Urinary bladder (tissue), 4 donors: ENCODE data around the gene TBX3. TPM values are rescaled to one million over a fixed set of nuclear protein-coding genes. Genes with fewer than 3 reads are reported as not detected.

Experiments used
- DNase-seq: peaks from one replicate; pipeline ENCODE4 v3.0.0-alpha.2; 2015; ENCODE audit errors: extremely low spot score
- H3K27ac ChIP-seq: one replicate; pipeline ENCODE4 v1.5.1; 2013; ENCODE audit warnings: low read depth, mild to moderate bottlenecking, moderate library complexity
- H3K36me3 ChIP-seq: one replicate; pipeline ENCODE4 v1.6.1; 2013; ENCODE audit warnings: mild to moderate bottlenecking, moderate library complexity; ENCODE audit not compliant: insufficient read depth
- H3K4me1 ChIP-seq: one replicate; pipeline ENCODE4 v1.6.1; 2013; ENCODE audit warnings: mild to moderate bottlenecking, moderate library complexity; ENCODE audit not compliant: insufficient read depth
- H3K4me3 ChIP-seq: one replicate; pipeline ENCODE4 v1.5.1; 2013; ENCODE audit warnings: low read depth, low read length
- WGBS: extraction: QIAGEN DNeasy Blood & Tissue Kit; methylation state at CpG from one replicate; pipeline ENCODE4 v1.1.7; 2013; 5-methylcytosine and 5-hydroxymethylcytosine counted together
- polyA plus RNA-seq: library from polyadenylated mRNA; stranded (reverse); fragments of 200-250 nt; gene quantifications from one replicate; pipeline ENCODE4 v1.2.3, GENCODE V29; 2013
- total RNA-seq: library from RNA; depleted of rRNA; stranded (reverse); fragments of >200 nt; gene quantifications from one replicate; pipeline ENCODE4 v1.2.3, GENCODE V29; 2014
- donor health status: healthy with polysubstance abuse.
- donor health status: healthy.

TBX3 gene
- total and polyA plus RNA-seq, 2 donors = 53.8 to 123 TPM

- 39% methylated on average over 10 of the region's 10 CpGs for WGBS
- Histone ChIP-seq H3K4me1 (no peaks in the 10 kb centered on the region), H3K4me3 (peak overlapping the region; percentile 45), H3K27ac (peak overlapping the region; percentile 92), H3K36me3 (peaks cover 4% of the 10 kb centered on the region)
- no peak for DNase-seq
These were observed 10.7 kb downstream of the TBX3 start for GRCh38 chr12:114673169-114673833.

- H3K27ac ChIP-seq = peak overlapping the region; percentile 94
- peaks cover 4% of the 10 kb centered on the region for H3K36me3 ChIP-seq
These were observed 11.2 kb downstream of the TBX3 start for GRCh38 chr12:114672817-114673168.

GRCh38 chr12:114671443-114672411 lies 12.2 kb downstream of the TBX3 start:
- Histone ChIP-seq H3K4me1 (no peaks in the 10 kb centered on the region), H3K27ac (peak overlapping the region; percentile 94), H3K4me3 (peak overlapping the region; percentile 45), H3K36me3 (peaks cover 4% of the 10 kb centered on the region)
- 38% methylated on average over 61 of the region's 61 CpGs for WGBS
- DNase-seq = no peak

More at GRCh38 chr12:114672817-114673168, 11.2 kb downstream of the TBX3 start:
- 38% methylated on average over 4 of the region's 4 CpGs for WGBS
- Histone ChIP-seq H3K4me1 (no peaks in the 10 kb centered on the region), H3K4me3 (peak overlapping the region; percentile 45)
- no peak for DNase-seq

GRCh38 chr12:114671066-114671442 lies 12.9 kb downstream of the TBX3 start:
- H3K4me1 ChIP-seq = no peaks in the 10 kb centered on the region
- DNase-seq = peak; percentile 28
- peak overlapping the region; percentile 94 for H3K27ac ChIP-seq
- peak overlapping the region; percentile 45 for H3K4me3 ChIP-seq
- peaks cover 4% of the 10 kb centered on the region for H3K36me3 ChIP-seq
- WGBS = 36% methylated on average over 4 of the region's 4 CpGs

GRCh38 chr12:114670291-114670980 lies 13.5 kb downstream of the TBX3 start:
- WGBS = 50% methylated on average over 3 of the region's 3 CpGs

GRCh38 chr12:114669401-114670290 lies 14.3 kb downstream of the TBX3 start:
- H3K4me1 ChIP-seq = no peaks in the 10 kb centered on the region
- 45% methylated on average over 33 of the region's 33 CpGs for WGBS
- H3K27ac ChIP-seq = peak overlapping the region; percentile 93
- H3K36me3 ChIP-seq = peaks cover 4% of the 10 kb centered on the region
- peak; percentile 54 for DNase-seq
- H3K4me3 ChIP-seq = peak overlapping the region; percentile 44

More at GRCh38 chr12:114670291-114670980, 13.5 kb downstream of the TBX3 start:
- H3K4me1 ChIP-seq = no peaks in the 10 kb centered on the region
- H3K4me3 ChIP-seq = peak overlapping the region; percentile 10
- peak overlapping the region; percentile 4 for H3K27ac ChIP-seq
- peaks cover 4% of the 10 kb centered on the region for H3K36me3 ChIP-seq
- DNase-seq = peak; percentile 33

GRCh38 chr12:114668886-114669288 lies 15.1 kb downstream of the TBX3 start:
- peak; percentile 11 for DNase-seq
- H3K27ac ChIP-seq = peak overlapping the region; percentile 93
- WGBS = 13% methylated on average over 20 of the region's 20 CpGs
- peaks cover 2% of the 10 kb centered on the region for H3K36me3 ChIP-seq
- no peaks in the 10 kb centered on the region for H3K4me1 ChIP-seq
- peak overlapping the region; percentile 44 for H3K4me3 ChIP-seq

GRCh38 chr12:114668151-114668885 lies 15.7 kb downstream of the TBX3 start:
- under 1% methylated on average over 46 of the region's 46 CpGs for WGBS
- peak overlapping the region; percentile 44 for H3K4me3 ChIP-seq
- peak; percentile 84 for DNase-seq
- no peaks in the 10 kb centered on the region for H3K4me1 ChIP-seq
- peak overlapping the region; percentile 63 for H3K27ac ChIP-seq
- H3K36me3 ChIP-seq = peaks cover 2% of the 10 kb centered on the region

GRCh38 chr12:114667669-114668150 lies 16.3 kb downstream of the TBX3 start:
- Histone ChIP-seq H3K36me3 (peaks cover 2% of the 10 kb centered on the region), H3K4me3 (peak overlapping the region; percentile 44), H3K4me1 (no peaks in the 10 kb centered on the region), H3K27ac (peak overlapping the region; percentile 63)
- WGBS = 42% methylated on average over 16 of the region's 16 CpGs
- DNase-seq = peak; percentile 40

- no peak for DNase-seq
- H3K27ac ChIP-seq = peak overlapping the region; percentile 55
- H3K4me1 ChIP-seq = no peaks in the 10 kb centered on the region
- 73% methylated on average over 53 of the region's 53 CpGs for WGBS
- H3K4me3 ChIP-seq = no peak overlapping the region
- peaks cover 2% of the 10 kb centered on the region for H3K36me3 ChIP-seq
These were observed 17.0 kb downstream of the TBX3 start for GRCh38 chr12:114666746-114667668.
